GM19397 (cell line): Measurements from ENCODE around the gene PTGS2.

Experiments used
- ATAC-seq: cut with Tn5 transposase; IDR thresholded peaks from one replicate; pipeline ENCODE4 v1.9.1; 2021; ENCODE audit warnings: mild to moderate bottlenecking, moderate library complexity; ENCODE audit not compliant: unreplicated experiment

PTGS2 gene

DNA sequence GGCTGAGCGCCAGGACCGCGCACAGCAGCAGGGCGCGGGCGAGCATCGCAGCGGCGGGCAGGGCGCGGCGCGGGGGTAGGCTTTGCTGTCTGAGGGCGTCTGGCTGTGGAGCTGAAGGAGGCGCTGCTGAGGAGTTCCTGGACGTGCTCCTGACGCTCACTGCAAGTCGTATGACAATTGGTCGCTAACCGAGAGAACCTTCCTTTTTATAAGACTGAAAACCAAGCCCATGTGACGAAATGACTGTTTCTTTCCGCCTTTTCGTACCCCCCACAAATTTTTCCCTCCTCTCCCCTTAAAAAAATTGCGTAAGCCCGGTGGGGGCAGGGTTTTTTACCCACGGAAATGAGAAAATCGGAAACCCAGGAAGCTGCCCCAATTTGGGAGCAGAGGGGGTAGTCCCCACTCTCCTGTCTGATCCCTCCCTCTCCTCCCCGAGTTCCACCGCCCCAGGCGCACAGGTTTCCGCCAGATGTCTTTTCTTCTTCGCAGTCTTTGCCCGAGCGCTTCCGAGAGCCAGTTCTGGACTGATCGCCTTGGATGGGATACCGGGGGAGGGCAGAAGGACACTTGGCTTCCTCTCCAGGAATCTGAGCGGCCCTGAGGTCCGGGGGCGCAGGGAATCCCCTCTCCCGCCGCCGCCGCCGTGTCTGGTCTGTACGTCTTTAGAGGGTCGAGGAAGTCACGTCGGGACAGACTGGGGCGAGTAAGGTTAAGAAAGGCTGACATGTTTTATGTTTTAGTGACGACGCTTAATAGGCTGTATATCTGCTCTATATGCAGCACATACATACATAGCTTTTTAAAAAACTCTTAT, at the start of gene PTGS2:
TSS of gene PTGS2 (minus strand) at position 179 of the 817 bp plus-strand sequence. CDS start at position 46, 133 bp downstream.
- ATAC-seq: peak; percentile 94

DNA sequence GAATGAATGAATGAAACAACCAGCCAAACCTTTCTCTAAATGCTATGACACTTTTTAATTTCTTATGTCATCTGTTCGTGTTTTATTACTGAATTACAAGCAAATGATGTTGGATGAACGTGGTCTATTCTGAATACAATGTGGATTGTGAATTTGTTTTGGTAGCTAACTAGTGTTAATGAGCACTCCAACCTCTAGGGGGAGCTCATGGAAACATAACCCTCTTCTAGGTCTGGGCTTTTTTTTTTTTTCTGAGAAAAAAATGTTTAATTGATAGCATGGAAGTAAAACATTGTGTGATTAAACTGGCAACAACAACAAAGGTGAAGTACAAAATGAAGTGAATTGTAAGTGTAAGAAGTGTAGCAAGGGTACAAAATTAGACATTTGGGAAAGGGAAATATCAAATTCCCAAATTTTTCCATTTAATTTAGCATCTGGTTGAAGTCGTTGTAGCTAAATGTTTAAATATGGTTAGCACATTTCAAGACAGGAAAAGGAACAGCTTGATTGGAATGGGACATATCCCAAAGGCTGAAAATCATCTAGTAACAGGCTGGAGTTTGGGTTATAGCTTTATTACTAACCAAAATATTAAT, 42.6 kb upstream of the PTGS2 start:
- ATAC-seq: no peak

GRCh38 chr1:186717286-186717685, 37.1 kb upstream of the PTGS2 start:
- ATAC-seq: no peak

DNA sequence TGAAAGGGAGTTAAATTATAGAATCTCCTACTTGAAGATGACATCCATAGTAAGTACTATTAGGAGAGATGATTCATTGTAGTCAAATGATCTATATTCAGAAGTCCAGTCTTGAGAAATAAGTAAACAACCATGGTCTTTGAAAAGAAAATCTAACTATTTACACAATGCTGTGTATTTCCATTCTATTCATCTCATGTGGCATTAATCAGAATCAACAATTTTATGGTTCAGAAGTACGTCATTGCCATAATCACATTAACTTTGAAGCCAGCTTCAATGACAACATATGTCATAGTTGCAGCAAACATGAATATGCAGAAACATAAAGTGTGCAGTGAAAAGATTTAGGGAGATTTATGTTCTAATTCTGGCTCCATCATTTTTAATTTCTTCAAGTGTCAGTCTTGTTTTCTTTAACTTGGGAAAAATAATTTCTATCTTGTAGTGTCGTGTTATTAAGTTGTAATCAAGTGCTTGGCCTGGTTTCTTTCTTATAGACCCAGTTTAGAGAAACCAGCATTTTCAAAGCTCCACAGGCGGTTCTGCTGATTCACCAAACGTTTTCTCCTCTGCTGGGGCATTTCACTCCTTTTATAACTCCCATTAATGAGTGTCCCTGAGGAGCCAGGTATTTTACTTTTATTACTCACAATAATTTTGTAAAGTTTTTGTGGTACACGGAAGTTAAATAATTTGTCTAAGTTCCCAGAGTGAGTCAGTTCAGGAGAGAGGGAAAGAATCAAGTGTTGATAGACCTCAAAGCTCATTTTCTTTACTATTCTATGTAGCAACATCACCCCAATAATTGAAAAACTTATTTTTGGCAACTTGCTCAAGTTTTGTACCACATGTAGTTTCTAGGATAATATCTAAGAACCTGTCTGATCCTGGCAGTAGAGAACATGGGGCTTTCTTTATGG, 35.9 kb upstream of the PTGS2 start:
- ATAC-seq: no peak

DNA sequence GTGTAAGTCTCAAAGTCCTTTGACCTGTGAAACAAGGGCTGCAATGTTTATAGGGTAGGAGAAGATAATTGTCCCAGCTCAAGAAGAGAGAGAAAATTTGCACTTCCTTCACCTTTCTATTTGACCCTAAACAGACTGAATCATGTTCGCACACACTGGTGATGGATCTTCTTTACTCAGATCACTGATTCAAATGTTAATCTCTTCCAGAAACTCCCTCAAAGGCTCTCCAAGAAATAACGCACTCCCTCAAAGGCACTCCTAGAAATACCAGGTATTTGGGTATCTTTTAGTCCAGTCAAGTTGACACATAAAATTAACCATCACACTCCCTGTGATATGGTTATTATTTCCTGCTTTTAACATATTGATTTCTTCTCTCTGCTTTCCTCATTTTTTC, 30.5 kb upstream of the PTGS2 start:
- ATAC-seq: no peak

DNA sequence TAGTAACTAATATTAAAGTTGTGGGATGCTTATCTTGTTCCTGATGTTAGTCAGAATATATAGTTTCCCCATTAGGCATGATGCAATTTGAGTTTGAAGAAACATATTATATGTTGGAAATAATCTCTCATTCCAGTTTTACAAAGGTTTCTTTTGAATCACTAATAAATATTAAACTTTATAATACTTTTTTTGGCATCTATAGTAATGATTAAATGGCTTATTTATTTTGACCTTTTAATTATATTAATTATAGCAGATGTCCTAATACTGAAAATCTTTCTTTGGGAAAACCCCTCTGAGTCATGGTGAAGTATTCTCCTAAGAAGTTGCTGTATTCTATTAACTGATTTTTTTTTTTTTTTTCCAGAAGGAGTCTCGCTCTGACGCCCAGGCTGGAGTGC, 28.5 kb upstream of the PTGS2 start:
- ATAC-seq: no peak

DNA sequence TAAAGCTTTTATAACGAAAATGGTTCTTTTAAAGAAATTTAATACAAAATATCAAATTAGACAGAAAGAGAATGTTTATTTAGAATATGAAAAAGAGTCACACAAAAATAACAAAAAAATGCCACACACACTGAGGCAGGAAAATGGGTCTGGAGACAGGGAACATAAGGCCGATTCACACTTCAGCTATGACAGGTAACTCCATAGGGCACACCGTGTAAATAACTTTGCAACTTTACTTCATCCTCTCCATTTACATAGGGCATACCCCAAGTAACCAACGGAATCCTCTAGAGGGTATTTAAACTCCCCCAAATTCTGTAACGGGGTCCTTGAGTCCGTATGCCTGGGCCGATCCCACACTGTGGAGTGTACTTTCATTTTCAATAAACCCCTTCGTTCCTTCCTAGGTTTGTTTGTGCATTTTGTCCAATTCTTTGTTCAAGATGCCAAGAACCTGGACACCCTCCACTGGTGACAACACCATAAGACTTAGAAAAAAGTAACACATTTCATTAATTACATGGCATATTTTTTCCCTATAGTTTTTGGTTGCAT, 23.1 kb upstream of the PTGS2 start:
- no peak for ATAC-seq

DNA sequence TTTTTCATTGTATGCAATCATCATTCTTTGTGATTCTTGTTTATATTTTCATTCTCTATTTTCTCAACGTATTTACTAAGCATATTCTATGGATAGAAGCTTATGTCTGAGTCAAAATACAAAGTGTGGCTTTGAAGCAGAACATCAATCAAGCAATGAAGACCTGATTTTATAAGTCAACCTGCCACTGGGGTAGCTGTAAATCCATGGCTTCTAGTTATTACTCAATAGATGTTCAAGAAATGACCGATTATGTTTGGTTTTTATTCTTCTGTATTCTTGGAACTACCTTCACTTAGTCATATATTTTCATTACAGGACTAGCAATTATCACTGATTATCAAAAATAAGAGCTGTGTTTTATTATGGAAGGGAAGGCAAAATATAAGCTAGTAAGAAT, 20.5 kb upstream of the PTGS2 start:
- no peak for ATAC-seq

DNA sequence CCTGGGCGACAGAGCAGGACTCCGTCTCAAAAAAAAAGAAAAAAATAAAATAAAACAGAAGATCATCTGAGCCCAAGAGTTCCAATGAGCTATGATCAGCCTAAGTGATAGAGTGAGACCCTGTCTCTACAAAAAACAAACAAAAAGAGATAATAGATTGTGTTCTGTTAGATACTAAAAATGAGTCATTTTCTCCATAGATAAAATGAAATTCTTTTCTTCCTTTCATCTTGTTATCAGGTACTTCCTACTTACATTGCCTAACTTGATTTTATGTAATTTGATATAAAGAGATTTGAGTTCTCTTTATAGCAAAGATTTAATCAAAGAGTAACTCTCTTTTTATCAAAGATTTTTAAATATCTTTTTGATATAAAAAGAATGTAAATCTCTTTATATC, 19.3 kb upstream of the PTGS2 start:
- ATAC-seq: no peak

DNA sequence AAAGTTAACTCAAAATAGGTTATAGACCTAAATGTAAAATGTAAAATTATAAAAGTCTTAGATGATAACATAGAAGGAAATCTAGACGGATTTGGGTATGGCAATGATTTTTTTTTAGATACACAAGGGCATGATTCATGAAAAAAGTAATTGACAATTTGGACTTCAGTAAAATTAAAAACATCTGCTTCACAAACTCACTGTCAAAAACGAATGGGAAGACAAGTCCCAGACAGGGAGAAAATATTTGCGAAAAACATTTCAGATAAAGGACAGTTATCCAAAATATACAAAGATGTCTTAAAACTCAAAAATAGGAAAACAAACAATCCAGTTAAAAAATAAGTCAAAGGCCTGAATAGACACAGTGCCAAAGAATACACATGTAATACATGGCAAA, 9.7 kb upstream of the PTGS2 start:
- ATAC-seq: no peak

DNA sequence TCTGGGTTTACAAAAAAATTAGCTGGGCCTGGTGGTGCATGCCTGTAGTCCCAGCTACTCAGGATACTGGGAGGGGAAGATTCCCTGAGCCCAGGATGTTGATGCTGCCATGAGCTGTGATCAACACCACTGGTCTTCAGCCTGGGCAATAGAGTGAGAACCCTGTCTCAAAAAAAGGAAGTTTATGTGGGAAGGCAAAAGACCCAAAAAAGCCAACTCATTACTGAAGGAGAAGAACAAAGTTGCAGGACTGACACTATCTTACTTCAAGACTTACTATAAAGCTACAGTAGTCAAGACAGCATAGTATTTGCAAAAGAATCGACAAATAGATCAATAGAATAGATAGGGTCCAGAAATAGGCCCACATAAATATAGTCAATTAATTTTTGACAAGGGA, 9.2 kb upstream of the PTGS2 start:
- ATAC-seq: no peak

DNA sequence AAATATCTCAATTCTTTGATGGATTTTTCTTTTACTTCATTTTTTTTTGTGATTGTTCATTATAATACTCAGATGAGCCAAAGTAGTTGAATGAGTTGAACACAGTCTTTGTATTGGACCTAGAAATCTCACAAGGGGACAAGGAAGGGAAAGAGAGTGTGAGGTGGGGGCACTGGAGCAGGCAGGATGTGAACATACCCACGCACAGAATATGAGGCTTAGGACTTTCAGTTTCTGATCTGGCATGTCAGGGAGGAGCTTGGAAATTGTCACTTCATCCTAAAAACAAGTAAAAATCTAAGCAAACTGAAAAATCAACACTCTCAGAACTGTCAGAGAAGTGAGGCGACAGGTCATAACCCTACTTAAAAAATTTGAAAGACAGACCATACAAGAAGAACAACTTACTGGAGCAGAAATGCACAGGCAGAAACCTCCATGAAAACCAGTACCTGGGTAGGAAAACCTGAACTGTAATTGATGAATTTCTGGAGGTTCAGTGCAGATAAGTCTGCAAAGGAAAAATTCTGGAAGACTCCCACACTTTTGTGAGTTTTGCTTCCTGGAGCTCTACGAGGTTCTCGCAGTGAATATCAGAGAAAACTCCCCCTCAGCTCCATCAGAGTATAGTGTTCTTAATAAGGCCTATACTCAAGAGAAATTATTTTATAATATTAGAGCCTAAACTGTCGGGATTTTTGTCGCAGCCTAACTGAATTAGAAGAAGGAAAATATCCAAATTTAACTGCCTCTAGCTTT, 3.6 kb upstream of the PTGS2 start:
- no peak for ATAC-seq

DNA sequence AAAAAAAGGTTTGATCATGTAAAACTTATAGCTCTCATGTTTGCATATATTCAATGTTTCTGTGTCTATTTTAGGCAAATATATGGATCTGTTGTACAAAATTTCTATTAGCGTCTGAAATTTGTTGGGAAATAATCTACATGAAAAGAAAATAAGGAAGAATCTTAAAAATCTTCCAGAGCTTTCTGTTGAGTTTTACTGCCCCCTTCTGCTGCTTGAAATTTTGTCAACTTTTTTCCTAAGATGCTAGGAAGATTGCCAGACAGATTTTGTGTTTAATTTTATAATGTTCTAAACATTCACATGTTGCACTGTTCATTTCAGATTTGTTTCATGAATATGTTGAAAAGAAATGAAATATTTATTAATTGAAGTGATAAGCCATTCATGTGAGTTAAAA, 2.5 kb upstream of the PTGS2 start:
- ATAC-seq: no peak

GRCh38 chr1:186681801-186682200, 1.6 kb upstream of the PTGS2 start:
- no peak for ATAC-seq

DNA sequence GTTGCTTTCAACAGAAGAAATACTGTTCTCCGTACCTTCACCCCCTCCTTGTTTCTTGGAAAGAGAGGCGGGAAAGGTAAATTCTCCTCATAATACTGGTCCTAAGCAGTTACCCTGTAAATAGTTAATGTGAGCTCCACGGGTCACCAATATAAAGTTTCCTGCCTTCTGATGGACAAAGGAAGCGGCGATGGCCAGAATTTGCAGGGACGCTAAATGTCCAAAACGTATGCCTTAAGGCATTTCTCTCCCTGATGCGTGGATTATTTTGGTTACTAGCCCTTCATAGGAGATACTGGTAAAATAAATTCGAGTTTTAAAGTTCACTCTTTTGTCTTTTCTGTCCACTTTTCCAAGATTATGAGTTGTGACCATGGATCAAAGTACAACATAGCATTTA, 898 bp upstream of the PTGS2 start:
- no peak for ATAC-seq

DNA sequence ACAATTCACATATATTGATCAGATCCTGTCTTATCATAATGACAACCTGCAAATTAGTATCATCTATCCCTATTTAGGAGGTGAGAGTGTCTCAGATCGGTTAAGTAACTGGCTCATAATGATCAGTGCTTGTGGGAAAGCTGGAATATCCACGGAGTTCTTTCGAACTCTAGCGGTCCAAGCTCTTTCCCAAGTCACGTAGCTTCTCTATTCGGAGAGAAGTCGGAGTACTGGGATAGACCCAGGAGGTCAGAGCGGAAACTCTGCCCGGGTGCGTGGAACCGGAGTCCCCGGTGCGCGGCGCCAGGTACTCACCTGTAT, 339 bp downstream of the PTGS2 start:
- ATAC-seq: no peak

- ATAC-seq: no peak
Measured at GRCh38 chr1:186678155-186678554, 2.1 kb downstream of the PTGS2 start.

DNA sequence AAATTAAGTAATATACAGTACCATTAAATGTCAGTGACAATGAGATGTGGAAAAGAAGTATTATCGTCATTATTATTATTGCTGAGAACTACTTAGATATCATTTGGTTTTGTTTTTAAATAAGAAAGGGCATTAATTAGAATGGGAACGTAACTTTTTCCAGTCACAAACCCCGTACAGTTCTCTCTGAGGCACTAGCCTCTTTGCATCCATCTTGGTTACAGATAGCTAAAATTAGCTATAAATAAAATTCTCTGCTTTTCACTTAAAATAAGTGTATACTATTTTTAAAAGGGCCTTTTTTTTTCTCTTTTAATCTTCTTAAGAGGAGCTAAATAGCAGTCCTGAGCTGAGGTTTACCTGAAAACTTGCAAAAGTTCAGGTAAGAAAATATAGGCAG, 7.6 kb downstream of the PTGS2 start:
- ATAC-seq: no peak

- ATAC-seq: no peak
Measured at GRCh38 chr1:186672131-186672530, 8.1 kb downstream of the PTGS2 start.

GRCh38 chr1:186671136-186671825, 8.9 kb downstream of the PTGS2 start:
- no peak for ATAC-seq
